ENCODE data around the gene SUGP1. TPM values are rescaled to one million over a fixed set of nuclear protein-coding genes. Genes with fewer than 3 reads are reported as not detected.

SUGP1 gene
- total and polyA plus RNA-seq, 2 of the 13 experiments (the other 11 are each of a cell fraction or from before 2014, with no cell fraction given) = 21.6 to 25.9 TPM

DNA sequence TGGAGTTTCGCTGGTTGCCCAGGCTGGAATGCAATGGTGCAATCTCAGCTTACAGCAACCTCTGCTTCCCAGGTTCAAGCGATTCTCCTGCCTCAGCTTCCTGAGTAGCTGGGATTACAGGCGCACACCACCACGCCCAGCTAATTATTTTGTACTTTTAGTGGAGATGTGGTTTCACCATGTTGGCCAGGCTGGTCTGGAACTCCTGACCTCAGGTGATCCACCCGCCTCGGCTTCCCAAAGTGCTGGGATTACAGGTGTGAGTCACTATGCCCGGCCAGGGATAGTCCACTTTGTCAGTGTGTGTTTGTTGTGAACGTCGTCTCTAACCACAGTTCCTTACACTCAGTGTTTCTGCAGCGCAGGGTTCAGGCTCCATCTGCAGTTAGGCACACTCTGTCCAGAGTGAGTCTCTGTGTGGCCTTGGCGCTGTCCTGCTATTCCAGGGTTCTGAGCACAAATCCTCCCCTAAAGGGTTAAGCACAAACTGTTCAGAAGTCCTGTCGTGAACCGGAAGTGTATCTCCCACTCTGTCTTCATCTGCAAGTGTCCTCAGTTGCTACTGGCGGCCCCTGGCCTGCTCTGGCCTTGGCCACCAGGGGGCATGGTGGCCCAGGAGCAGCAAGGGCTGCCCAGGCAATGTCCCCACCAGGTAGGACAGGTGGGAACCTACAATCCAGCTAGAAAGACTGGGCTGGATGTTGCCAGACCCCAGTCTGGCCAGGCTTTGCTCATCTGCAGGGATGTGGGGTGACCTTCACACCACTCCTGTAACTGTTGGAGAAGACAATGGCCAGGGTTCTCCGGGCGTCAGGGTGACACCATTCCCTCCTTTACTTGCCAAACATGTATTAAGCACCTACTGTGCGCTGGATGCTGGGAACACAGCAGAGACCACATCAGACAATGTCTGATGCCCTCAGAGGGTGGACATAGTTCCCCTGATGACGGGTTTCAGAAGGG lies 46.4 kb upstream of the SUGP1 start (continued):
- TF ChIP-seq, protein P1, sequence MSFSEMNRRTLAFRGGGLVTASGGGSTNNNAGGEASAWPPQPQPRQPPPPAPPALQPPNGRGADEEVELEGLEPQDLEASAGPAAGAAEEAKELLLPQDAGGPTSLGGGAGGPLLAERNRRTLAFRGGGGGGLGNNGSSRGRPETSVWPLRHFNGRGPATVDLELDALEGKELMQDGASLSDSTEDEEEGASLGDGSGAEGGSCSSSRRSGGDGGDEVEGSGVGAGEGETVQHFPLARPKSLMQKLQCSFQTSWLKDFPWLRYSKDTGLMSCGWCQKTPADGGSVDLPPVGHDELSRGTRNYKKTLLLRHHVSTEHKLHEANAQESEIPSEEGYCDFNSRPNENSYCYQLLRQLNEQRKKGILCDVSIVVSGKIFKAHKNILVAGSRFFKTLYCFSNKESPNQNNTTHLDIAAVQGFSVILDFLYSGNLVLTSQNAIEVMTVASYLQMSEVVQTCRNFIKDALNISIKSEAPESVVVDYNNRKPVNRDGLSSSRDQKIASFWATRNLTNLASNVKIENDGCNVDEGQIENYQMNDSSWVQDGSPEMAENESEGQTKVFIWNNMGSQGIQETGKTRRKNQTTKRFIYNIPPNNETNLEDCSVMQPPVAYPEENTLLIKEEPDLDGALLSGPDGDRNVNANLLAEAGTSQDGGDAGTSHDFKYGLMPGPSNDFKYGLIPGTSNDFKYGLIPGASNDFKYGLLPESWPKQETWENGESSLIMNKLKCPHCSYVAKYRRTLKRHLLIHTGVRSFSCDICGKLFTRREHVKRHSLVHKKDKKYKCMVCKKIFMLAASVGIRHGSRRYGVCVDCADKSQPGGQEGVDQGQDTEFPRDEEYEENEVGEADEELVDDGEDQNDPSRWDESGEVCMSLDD (CRISPR knock-in tag; IDR thresholded peaks at IDR 0.05; ENCODE audit: borderline replicate concordance) = no peak
- TF ChIP-seq, protein P2, sequence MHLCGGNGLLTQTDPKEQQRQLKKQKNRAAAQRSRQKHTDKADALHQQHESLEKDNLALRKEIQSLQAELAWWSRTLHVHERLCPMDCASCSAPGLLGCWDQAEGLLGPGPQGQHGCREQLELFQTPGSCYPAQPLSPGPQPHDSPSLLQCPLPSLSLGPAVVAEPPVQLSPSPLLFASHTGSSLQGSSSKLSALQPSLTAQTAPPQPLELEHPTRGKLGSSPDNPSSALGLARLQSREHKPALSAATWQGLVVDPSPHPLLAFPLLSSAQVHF (CRISPR knock-in tag; IDR thresholded peaks at IDR 0.05) = no peak
- TF ChIP-seq NFKBIZ (CRISPR knock-in tag; IDR thresholded peaks at IDR 0.05) (peak; percentile 61; the same call in 1 of the 2 replicates), MLLT10 (CRISPR knock-in tag; IDR thresholded peaks at IDR 0.05) (no peak), SOX13 (IDR thresholded peaks at IDR 0.05) (no peak), SOX13 (CRISPR knock-in tag; conservative IDR thresholded peaks at IDR 0.05 in 1 of 2, IDR thresholded peaks at IDR 0.05 in 1 of 2) (peak in 1 of 2 experiments; percentile 58; a peak in 2 of 4 replicates), ZNF616 (CRISPR knock-in tag; IDR thresholded peaks at IDR 0.05; ENCODE audit: low read depth) (no peak), ZBTB20 (CRISPR knock-in tag; IDR thresholded peaks at IDR 0.05; ENCODE audit: borderline replicate concordance, low read depth) (0 out of 2 replicates have a peak, but pooled peaks have one; percentile 50), ZNF343 (CRISPR knock-in tag; IDR thresholded peaks at IDR 0.05) (no peak), ZNF234 (CRISPR knock-in tag; conservative IDR thresholded peaks at IDR 0.05) (no peak), KLF12 (CRISPR knock-in tag; IDR thresholded peaks at IDR 0.05; ENCODE audit: borderline replicate concordance) (no peak), ZNF672 (CRISPR knock-in tag; IDR thresholded peaks at IDR 0.05) (no peak), SMAD3 (CRISPR knock-in tag; IDR thresholded peaks at IDR 0.05) (peak; percentile 83; the same call in 1 of the 2 replicates)
- TF ChIP-seq, protein P3, sequence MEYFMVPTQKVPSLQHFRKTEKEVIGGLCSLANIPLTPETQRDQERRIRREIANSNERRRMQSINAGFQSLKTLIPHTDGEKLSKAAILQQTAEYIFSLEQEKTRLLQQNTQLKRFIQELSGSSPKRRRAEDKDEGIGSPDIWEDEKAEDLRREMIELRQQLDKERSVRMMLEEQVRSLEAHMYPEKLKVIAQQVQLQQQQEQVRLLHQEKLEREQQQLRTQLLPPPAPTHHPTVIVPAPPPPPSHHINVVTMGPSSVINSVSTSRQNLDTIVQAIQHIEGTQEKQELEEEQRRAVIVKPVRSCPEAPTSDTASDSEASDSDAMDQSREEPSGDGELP (IDR thresholded peaks at IDR 0.05; ENCODE audit: borderline replicate concordance, low read depth) = peak; percentile 64; the same call in 1 of the 2 replicates
- TF ChIP-seq, protein P4, sequence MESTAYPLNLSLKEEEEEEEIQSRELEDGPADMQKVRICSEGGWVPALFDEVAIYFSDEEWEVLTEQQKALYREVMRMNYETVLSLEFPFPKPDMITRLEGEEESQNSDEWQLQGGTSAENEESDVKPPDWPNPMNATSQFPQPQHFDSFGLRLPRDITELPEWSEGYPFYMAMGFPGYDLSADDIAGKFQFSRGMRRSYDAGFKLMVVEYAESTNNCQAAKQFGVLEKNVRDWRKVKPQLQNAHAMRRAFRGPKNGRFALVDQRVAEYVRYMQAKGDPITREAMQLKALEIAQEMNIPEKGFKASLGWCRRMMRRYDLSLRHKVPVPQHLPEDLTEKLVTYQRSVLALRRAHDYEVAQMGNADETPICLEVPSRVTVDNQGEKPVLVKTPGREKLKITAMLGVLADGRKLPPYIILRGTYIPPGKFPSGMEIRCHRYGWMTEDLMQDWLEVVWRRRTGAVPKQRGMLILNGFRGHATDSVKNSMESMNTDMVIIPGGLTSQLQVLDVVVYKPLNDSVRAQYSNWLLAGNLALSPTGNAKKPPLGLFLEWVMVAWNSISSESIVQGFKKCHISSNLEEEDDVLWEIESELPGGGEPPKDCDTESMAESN (CRISPR knock-in tag; conservative IDR thresholded peaks at IDR 0.05) = no peak; the same call in 1 of the 2 replicates
- TF ChIP-seq, protein P5, sequence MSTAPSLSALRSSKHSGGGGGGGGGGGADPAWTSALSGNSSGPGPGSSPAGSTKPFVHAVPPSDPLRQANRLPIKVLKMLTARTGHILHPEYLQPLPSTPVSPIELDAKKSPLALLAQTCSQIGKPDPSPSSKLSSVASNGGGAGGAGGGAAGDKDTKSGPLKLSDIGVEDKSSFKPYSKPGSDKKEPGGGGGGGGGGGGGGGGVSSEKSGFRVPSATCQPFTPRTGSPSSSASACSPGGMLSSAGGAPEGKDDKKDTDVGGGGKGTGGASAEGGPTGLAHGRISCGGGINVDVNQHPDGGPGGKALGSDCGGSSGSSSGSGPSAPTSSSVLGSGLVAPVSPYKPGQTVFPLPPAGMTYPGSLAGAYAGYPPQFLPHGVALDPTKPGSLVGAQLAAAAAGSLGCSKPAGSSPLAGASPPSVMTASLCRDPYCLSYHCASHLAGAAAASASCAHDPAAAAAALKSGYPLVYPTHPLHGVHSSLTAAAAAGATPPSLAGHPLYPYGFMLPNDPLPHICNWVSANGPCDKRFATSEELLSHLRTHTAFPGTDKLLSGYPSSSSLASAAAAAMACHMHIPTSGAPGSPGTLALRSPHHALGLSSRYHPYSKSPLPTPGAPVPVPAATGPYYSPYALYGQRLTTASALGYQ (CRISPR knock-in tag; IDR thresholded peaks at IDR 0.05) = no peak
- TF ChIP-seq, protein P6, sequence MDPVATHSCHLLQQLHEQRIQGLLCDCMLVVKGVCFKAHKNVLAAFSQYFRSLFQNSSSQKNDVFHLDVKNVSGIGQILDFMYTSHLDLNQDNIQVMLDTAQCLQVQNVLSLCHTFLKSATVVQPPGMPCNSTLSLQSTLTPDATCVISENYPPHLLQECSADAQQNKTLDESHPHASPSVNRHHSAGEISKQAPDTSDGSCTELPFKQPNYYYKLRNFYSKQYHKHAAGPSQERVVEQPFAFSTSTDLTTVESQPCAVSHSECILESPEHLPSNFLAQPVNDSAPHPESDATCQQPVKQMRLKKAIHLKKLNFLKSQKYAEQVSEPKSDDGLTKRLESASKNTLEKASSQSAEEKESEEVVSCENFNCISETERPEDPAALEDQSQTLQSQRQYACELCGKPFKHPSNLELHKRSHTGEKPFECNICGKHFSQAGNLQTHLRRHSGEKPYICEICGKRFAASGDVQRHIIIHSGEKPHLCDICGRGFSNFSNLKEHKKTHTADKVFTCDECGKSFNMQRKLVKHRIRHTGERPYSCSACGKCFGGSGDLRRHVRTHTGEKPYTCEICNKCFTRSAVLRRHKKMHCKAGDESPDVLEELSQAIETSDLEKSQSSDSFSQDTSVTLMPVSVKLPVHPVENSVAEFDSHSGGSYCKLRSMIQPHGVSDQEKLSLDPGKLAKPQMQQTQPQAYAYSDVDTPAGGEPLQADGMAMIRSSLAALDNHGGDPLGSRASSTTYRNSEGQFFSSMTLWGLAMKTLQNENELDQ (CRISPR knock-in tag; IDR thresholded peaks at IDR 0.05; ENCODE audit: borderline replicate concordance) = no peak
